ENCODE data around the gene LITAF.
"Not testable (repeated sequence)": the region's sequence is repeated elsewhere in the genome, so short reads cannot be mapped to it uniquely, and the experiment has no call there.

LITAF gene

GRCh38 chr16:11599579-11599978, 12.9 kb upstream of the LITAF start:
- POLR2A ChIA-PET: interaction anchor here (5.0 kb wide), 1 partner anchor 13 kb away, joined by 36 read pairs; the partner anchor contains the start of gene LITAF

GRCh38 chr16:11597235-11598095, 10.7 kb upstream of the LITAF start:
- ChIA-PET POLR2A (interaction anchor here (0.6 to 5.0 kb wide), 3 partner anchors 9 to 179 kb away, joined by 3 to 36 read pairs (median 3); partner anchors contain the start of gene LITAF), CTCF (interaction anchor here (0.8 kb wide), 1 partner anchor 11 kb away, joined by 3 read pairs; the partner anchor contains the start of gene LITAF)
- TF ChIP-seq ELF4 (IDR thresholded peaks at IDR 0.05) (no peak), L3MBTL2 (conservative IDR thresholded peaks at IDR 0.05) (no peak), BHLHE40 (IDR thresholded peaks at IDR 0.05; ENCODE audit: borderline replicate concordance) (no peak), FOXK2 (IDR thresholded peaks at IDR 0.05) (no peak), CTBP1 (IDR thresholded peaks at IDR 0.05; ENCODE audit: borderline replicate concordance) (no peak), FOXM1 (IDR thresholded peaks at IDR 0.05; ENCODE audit: borderline replicate concordance) (no peak), SP1 (IDR thresholded peaks at IDR 0.05) (no peak), NFRKB (IDR thresholded peaks at IDR 0.05) (no peak), TARDBP (IDR thresholded peaks at IDR 0.05) (no peak), SUZ12 (IDR thresholded peaks at IDR 0.05) (no peak), FOXA1 (IDR thresholded peaks at IDR 0.05) (no peak), ZNF384 (IDR thresholded peaks at IDR 0.05) (no peak), PKNOX1 (IDR thresholded peaks at IDR 0.05) (no peak), HDGF (IDR thresholded peaks at IDR 0.05; ENCODE audit: borderline replicate concordance) (no peak), LEF1 (IDR thresholded peaks at IDR 0.05; ENCODE audit: borderline replicate concordance) (no peak), ARNT (IDR thresholded peaks at IDR 0.05) (no peak)
- no peak for DNase-seq (ENCODE audit: extremely low spot score)

More at GRCh38 chr16:11599579-11599978, 12.9 kb upstream of the LITAF start:
- TF ChIP-seq ARNT (IDR thresholded peaks at IDR 0.05) (no peak), ZNF384 (IDR thresholded peaks at IDR 0.05) (no peak), L3MBTL2 (conservative IDR thresholded peaks at IDR 0.05) (no peak), CTBP1 (IDR thresholded peaks at IDR 0.05; ENCODE audit: borderline replicate concordance) (no peak), FOXK2 (IDR thresholded peaks at IDR 0.05) (no peak), HDGF (IDR thresholded peaks at IDR 0.05; ENCODE audit: borderline replicate concordance) (no peak), PKNOX1 (IDR thresholded peaks at IDR 0.05) (no peak), BHLHE40 (IDR thresholded peaks at IDR 0.05; ENCODE audit: borderline replicate concordance) (no peak), NFRKB (IDR thresholded peaks at IDR 0.05) (no peak), TARDBP (IDR thresholded peaks at IDR 0.05) (no peak), SUZ12 (IDR thresholded peaks at IDR 0.05) (no peak), ELF4 (IDR thresholded peaks at IDR 0.05) (no peak), FOXM1 (IDR thresholded peaks at IDR 0.05; ENCODE audit: borderline replicate concordance) (no peak), SP1 (IDR thresholded peaks at IDR 0.05) (no peak), LEF1 (IDR thresholded peaks at IDR 0.05; ENCODE audit: borderline replicate concordance) (no peak), FOXA1 (IDR thresholded peaks at IDR 0.05) (no peak)
- no peak for DNase-seq (ENCODE audit: extremely low spot score)
- CTCF ChIA-PET: no interaction called here

GRCh38 chr16:11596572-11597226, 10.0 kb upstream of the LITAF start:
- ChIA-PET CTCF (no interaction called here), POLR2A (interaction anchor here (5.0 kb wide), 1 partner anchor 10 kb away, joined by 36 read pairs; the partner anchor contains the start of gene LITAF)
- DNase-seq (ENCODE audit: extremely low spot score): no peak
- TF ChIP-seq ELF4 (IDR thresholded peaks at IDR 0.05) (no peak), BHLHE40 (IDR thresholded peaks at IDR 0.05; ENCODE audit: borderline replicate concordance) (no peak)

GRCh38 chr16:11593581-11593980, 6.9 kb upstream of the LITAF start:
- TF ChIP-seq LEF1 (IDR thresholded peaks at IDR 0.05; ENCODE audit: borderline replicate concordance): no peak
- TF ChIP-seq PKNOX1 (IDR thresholded peaks at IDR 0.05): no peak
- no peak for TF ChIP-seq TARDBP (IDR thresholded peaks at IDR 0.05)
- no peak for TF ChIP-seq L3MBTL2 (conservative IDR thresholded peaks at IDR 0.05)
- TF ChIP-seq CTBP1 (IDR thresholded peaks at IDR 0.05; ENCODE audit: borderline replicate concordance): no peak
- no peak for TF ChIP-seq FOXA1 (IDR thresholded peaks at IDR 0.05)
- TF ChIP-seq HDGF (IDR thresholded peaks at IDR 0.05; ENCODE audit: borderline replicate concordance): no peak
- no peak for TF ChIP-seq ZNF384 (IDR thresholded peaks at IDR 0.05)
- no peak for TF ChIP-seq NFRKB (IDR thresholded peaks at IDR 0.05)
- no peak for TF ChIP-seq FOXM1 (IDR thresholded peaks at IDR 0.05; ENCODE audit: borderline replicate concordance)
- CTCF ChIA-PET: no interaction called here
- no peak for DNase-seq (ENCODE audit: extremely low spot score)
- POLR2A ChIA-PET: no interaction called here

- POLR2A ChIA-PET; CTCF ChIA-PET; DNase-seq (ENCODE audit: extremely low spot score): not testable (repeated sequence)
Measured at GRCh38 chr16:11593076-11593475, 6.4 kb upstream of the LITAF start.

GRCh38 chr16:11591630-11592029, 4.9 kb upstream of the LITAF start:
- DNase-seq (ENCODE audit: extremely low spot score); CTCF ChIA-PET; POLR2A ChIA-PET: not testable (repeated sequence)

Data from HEK293T (cell line).